Measurements from ENCODE around the gene KDM1B. TPM values are rescaled to one million over a fixed set of nuclear protein-coding genes. Genes with fewer than 3 reads are reported as not detected.

KDM1B gene
- total RNA-seq (11.7 and 15.4 TPM in 2 replicates), polyA plus RNA-seq (1.5 and 1.6 TPM in 2 replicates)

- Histone ChIP-seq H3K27me3 (no peaks in the 10 kb centered on the region), H3K4me1 (ENCODE audit: low read depth) (peaks cover 13% of the 10 kb centered on the region), H3K4me3 (peak within 1 kb of the TSS; percentile 96), H3K27ac (peak within 1 kb of the TSS; percentile 91), H3K9me3 (ENCODE audit: low read depth) (no peaks in the 10 kb centered on the region), H3K36me3 (no peaks in the 10 kb centered on the region)
- TF ChIP-seq CTCF (IDR thresholded peaks at IDR 0.05; ENCODE audit: low read depth, low read length) = no peak
- DNase-seq (ENCODE audit: low read depth in 1 of 2, low spot score in 1 of 2) = peak; percentile 99
Observed at GRCh38 chr6:18155150-18155863, at the start of gene KDM1B. KDM1B (plus strand) TSS chr6:18155422; CDS start chr6:18159896, 4,474 bp downstream.

- no peaks in the 10 kb centered on the region for H3K36me3 ChIP-seq
- no peak overlapping the region for H3K4me3 ChIP-seq
- H3K4me1 ChIP-seq (ENCODE audit: low read depth) = no peaks in the 10 kb centered on the region
- H3K27ac ChIP-seq = no peak overlapping the region
- H3K9me3 ChIP-seq (ENCODE audit: low read depth) = no peaks in the 10 kb centered on the region
- TF ChIP-seq CTCF (IDR thresholded peaks at IDR 0.05; ENCODE audit: low read depth, low read length) = no peak
- DNase-seq (ENCODE audit: low read depth in 1 of 2, low spot score in 1 of 2) = no peak
- H3K27me3 ChIP-seq = no peaks in the 10 kb centered on the region
Observed at GRCh38 chr6:18107061-18107460, 48.2 kb upstream of the KDM1B start.

GRCh38 chr6:18110162-18110561 is 45.1 kb upstream of the KDM1B start:
- H3K27me3 ChIP-seq = no peaks in the 10 kb centered on the region
- no peak for DNase-seq (ENCODE audit: low read depth in 1 of 2, low spot score in 1 of 2)
- H3K27ac ChIP-seq = no peak overlapping the region
- H3K4me3 ChIP-seq = no peak overlapping the region
- H3K4me1 ChIP-seq (ENCODE audit: low read depth) = no peaks in the 10 kb centered on the region
- TF ChIP-seq CTCF (IDR thresholded peaks at IDR 0.05; ENCODE audit: low read depth, low read length) = no peak
- no peaks in the 10 kb centered on the region for H3K36me3 ChIP-seq
- H3K9me3 ChIP-seq (ENCODE audit: low read depth) = no peaks in the 10 kb centered on the region

GRCh38 chr6:18115356-18115755 is 39.9 kb upstream of the KDM1B start:
- no peak for TF ChIP-seq CTCF (IDR thresholded peaks at IDR 0.05; ENCODE audit: low read depth, low read length)
- Histone ChIP-seq H3K27ac (no peak overlapping the region), H3K4me1 (ENCODE audit: low read depth) (no peaks in the 10 kb centered on the region), H3K4me3 (no peak overlapping the region), H3K9me3 (ENCODE audit: low read depth) (no peaks in the 10 kb centered on the region), H3K27me3 (no peaks in the 10 kb centered on the region), H3K36me3 (no peaks in the 10 kb centered on the region)
- no peak for DNase-seq (ENCODE audit: low read depth in 1 of 2, low spot score in 1 of 2)

- Histone ChIP-seq H3K9me3 (ENCODE audit: low read depth) (no peaks in the 10 kb centered on the region), H3K27ac (no peak overlapping the region), H3K4me3 (no peak overlapping the region), H3K4me1 (ENCODE audit: low read depth) (no peaks in the 10 kb centered on the region), H3K27me3 (peaks cover 5% of the 10 kb centered on the region), H3K36me3 (no peaks in the 10 kb centered on the region)
- no peak for DNase-seq (ENCODE audit: low read depth in 1 of 2, low spot score in 1 of 2)
- TF ChIP-seq CTCF (IDR thresholded peaks at IDR 0.05; ENCODE audit: low read depth, low read length) = no peak
Observed at GRCh38 chr6:18117136-18117535, 38.1 kb upstream of the KDM1B start.
